SK-N-SH treated with all-trans-retinoic acid at 6 μM for 48 hours (cell line): ENCODE results near the gene LIME1.

Source experiments
- ATAC-seq: fragments of 200-7000 bp; cut with Tn5 transposase; 3 replicates; pipeline ENCODE4 v1.9.1; 2020; ENCODE audit warnings: mild to moderate bottlenecking, moderate library complexity
- BACH2 ChIP-seq: fragments of 250-450 bp; sonication (Bioruptor Pico); IDR thresholded peaks from 2 replicates; pipeline ENCODE4 v1.9.0; 2021; ENCODE audit warnings: mild to moderate bottlenecking, borderline replicate concordance
- CREB5 ChIP-seq: fragments of 250-450 bp; sonication (Bioruptor Pico); IDR thresholded peaks from 2 replicates; pipeline ENCODE4 v1.5.1; 2020; ENCODE audit warnings: low read depth, mild to moderate bottlenecking, moderate library complexity
- CSDC2 ChIP-seq: fragments of 250-450 bp; sonication (Bioruptor Pico); IDR thresholded peaks from 2 replicates; pipeline ENCODE4 v1.5.0; 2020; ENCODE audit warnings: mild to moderate bottlenecking, moderate library complexity
- CSRNP3 ChIP-seq: fragments of 250-450 bp; sonication (Bioruptor Pico); IDR thresholded peaks from 2 replicates; pipeline ENCODE4 v1.5.1; 2021; ENCODE audit warnings: mild to moderate bottlenecking, moderate library complexity
- ESRRG ChIP-seq: fragments of 250-450 bp; sonication (Bioruptor Pico); IDR thresholded peaks from 2 replicates; pipeline ENCODE4 v1.6.1; 2021; ENCODE audit warnings: mild to moderate bottlenecking
- GLIS3 ChIP-seq: fragments of 250-450 bp; sonication (Bioruptor Pico); IDR thresholded peaks from 2 replicates; pipeline ENCODE4 v1.5.0; 2020; ENCODE audit warnings: mild to moderate bottlenecking, moderate library complexity
- ISL1 ChIP-seq: fragments of 250-450 bp; sonication (Bioruptor Pico); IDR thresholded peaks from 2 replicates; pipeline ENCODE4 v2.1.2; 2022; ENCODE audit warnings: mild to moderate bottlenecking, moderate library complexity
- PATZ1 ChIP-seq: fragments of 250-450 bp; sonication (Bioruptor Pico); IDR thresholded peaks from 2 replicates; pipeline ENCODE4 v1.8.0; 2020; ENCODE audit warnings: mild to moderate bottlenecking, moderate library complexity, borderline replicate concordance
- POU6F1 ChIP-seq: fragments of 250-450 bp; sonication (Bioruptor Pico); IDR thresholded peaks from 2 replicates; pipeline ENCODE4 v1.8.0; 2021; ENCODE audit warnings: low read depth, mild to moderate bottlenecking, moderate library complexity, borderline replicate concordance
- PPARA ChIP-seq: fragments of 250-450 bp; sonication (Bioruptor Pico); IDR thresholded peaks from 2 replicates; pipeline ENCODE4 v1.5.0; 2020; ENCODE audit warnings: mild to moderate bottlenecking, borderline replicate concordance
- RARB ChIP-seq: fragments of 250-450 bp; sonication (Bioruptor Pico); IDR thresholded peaks from 2 replicates; pipeline ENCODE4 v1.8.0; 2021; ENCODE audit warnings: mild to moderate bottlenecking, moderate library complexity
- TCF4 ChIP-seq: fragments of 250-450 bp; sonication (Bioruptor Pico); IDR thresholded peaks from 2 replicates; pipeline ENCODE4 v1.8.0; 2021; ENCODE audit warnings: mild to moderate bottlenecking, moderate library complexity, borderline replicate concordance
- TOX ChIP-seq: fragments of 250-450 bp; sonication (Bioruptor Pico); IDR thresholded peaks from 2 replicates; pipeline ENCODE4 v1.8.0; 2021; ENCODE audit warnings: mild to moderate bottlenecking, moderate library complexity, borderline replicate concordance
- ZC3H10 ChIP-seq: fragments of 250-450 bp; sonication (Bioruptor Pico); IDR thresholded peaks from 2 replicates; pipeline ENCODE4 v1.5.1; 2021; ENCODE audit warnings: mild to moderate bottlenecking, moderate library complexity
- ZFP3 ChIP-seq: fragments of 250-450 bp; sonication (Bioruptor Pico); IDR thresholded peaks from 2 replicates; pipeline ENCODE4 v1.5.0; 2020; ENCODE audit warnings: mild to moderate bottlenecking, moderate library complexity
- ZFP30 ChIP-seq: fragments of 450-650 bp; formaldehyde crosslinking; IDR thresholded peaks from 2 replicates; pipeline ENCODE4 v1.5.0; 2022; ENCODE audit warnings: mild to moderate bottlenecking, moderate library complexity
- ZNF565 ChIP-seq: fragments of 450-650 bp; formaldehyde crosslinking; conservative IDR thresholded peaks from 2 replicates; pipeline ENCODE4 v1.5.0; 2020; ENCODE audit warnings: low read depth, mild to moderate bottlenecking, moderate library complexity
- ZNF70 ChIP-seq: fragments of 450-650 bp; formaldehyde crosslinking; IDR thresholded peaks from 2 replicates; pipeline ENCODE4 v1.5.0; 2020; ENCODE audit warnings: mild to moderate bottlenecking, moderate library complexity
- ZNF8 ChIP-seq: fragments of 450-650 bp; formaldehyde crosslinking; IDR thresholded peaks from 2 replicates; pipeline ENCODE4 v1.5.0; 2020; ENCODE audit warnings: mild to moderate bottlenecking, moderate library complexity

Gene LIME1

GRCh38 chr20:63759377-63759901 is 23.0 kb downstream of the LIME1 start:
- TF ChIP-seq TCF4 (CRISPR knock-in tag) = no peak
- TF ChIP-seq ZNF565 = no peak
- TF ChIP-seq BACH2 (CRISPR knock-in tag) = no peak
- no peak for TF ChIP-seq ISL1 (CRISPR knock-in tag)
- no peak for TF ChIP-seq POU6F1 (CRISPR knock-in tag)
- no peak for TF ChIP-seq CREB5 (CRISPR knock-in tag)
- TF ChIP-seq ZNF8 (CRISPR knock-in tag) = no peak
- no peak for TF ChIP-seq ZNF70

GRCh38 chr20:63765082-63765873 is 28.8 kb downstream of the LIME1 start:
- no peak for ATAC-seq

More at GRCh38 chr20:63759377-63759901, 23.0 kb downstream of the LIME1 start:
- no peak for ATAC-seq

More at GRCh38 chr20:63765082-63765873, 28.8 kb downstream of the LIME1 start:
- TF ChIP-seq ZNF8 (CRISPR knock-in tag) (no peak), BACH2 (CRISPR knock-in tag) (no peak), ESRRG (CRISPR knock-in tag) (no peak), PPARA (CRISPR knock-in tag) (no peak), CREB5 (CRISPR knock-in tag) (no peak), TCF4 (CRISPR knock-in tag) (no peak), PATZ1 (CRISPR knock-in tag) (no peak), POU6F1 (CRISPR knock-in tag) (no peak), CSRNP3 (CRISPR knock-in tag) (no peak), ZC3H10 (CRISPR knock-in tag) (no peak), RARB (CRISPR knock-in tag) (no peak), GLIS3 (no peak), ZFP30 (no peak), ZNF565 (no peak), ZFP3 (no peak), TOX (CRISPR knock-in tag) (no peak), CSDC2 (CRISPR knock-in tag) (no peak)
